KMS-11 (cell line): ENCODE data around the gene IL24.

Experiments
- H2AFZ ChIP-seq: fragments of 200-600 bp; sonication (generic); 2 replicates; pipeline ENCODE4 v1.6.1; 2016; ENCODE audit warnings: antibody characterized with exemption, mixed run types, low read depth
- H3K27ac ChIP-seq: fragments of 200-600 bp; sonication (generic); 2 replicates; pipeline ENCODE4 v1.6.1; 2016; ENCODE audit warnings: mild to moderate bottlenecking, mixed run types
- H3K27me3 ChIP-seq: fragments of 200-600 bp; sonication (generic); 2 replicates; pipeline ENCODE4 v1.6.1; 2017; ENCODE audit warnings: mild to moderate bottlenecking, low read depth, mixed run types, moderate library complexity; ENCODE audit not compliant: insufficient read depth
- H3K36me3 ChIP-seq: fragments of 200-600 bp; sonication (generic); 2 replicates; pipeline ENCODE4 v1.6.1; 2017; ENCODE audit warnings: mild to moderate bottlenecking, mixed run types; ENCODE audit not compliant: insufficient read depth
- H3K4me1 ChIP-seq: fragments of 200-600 bp; sonication (generic); 2 replicates; pipeline ENCODE4 v1.6.1; 2016; ENCODE audit warnings: mild to moderate bottlenecking, low read depth, mixed run types; ENCODE audit not compliant: poor library complexity, severe bottlenecking
- H3K4me2 ChIP-seq: fragments of 200-600 bp; sonication (generic); 2 replicates; pipeline ENCODE4 v1.7.0; 2016; ENCODE audit warnings: mild to moderate bottlenecking, mixed run types
- H3K4me3 ChIP-seq: fragments of 200-600 bp; sonication (generic); IDR thresholded peaks from 2 replicates; pipeline ENCODE4 v1.6.1; 2017; ENCODE audit warnings: low read depth, low read length, mixed read lengths; ENCODE audit not compliant: insufficient read depth
- H3K79me2 ChIP-seq: fragments of 200-600 bp; sonication (generic); 2 replicates; pipeline ENCODE4 v1.6.1; 2016; ENCODE audit warnings: low read depth, mixed run types; ENCODE audit not compliant: insufficient read depth
- H3K9ac ChIP-seq: fragments of 200-600 bp; sonication (generic); 2 replicates; pipeline ENCODE4 v1.6.1; 2016; ENCODE audit warnings: mild to moderate bottlenecking, mixed run types
- H4K20me1 ChIP-seq: fragments of 200-600 bp; sonication (generic); 2 replicates; pipeline ENCODE4 v1.6.1; 2016; ENCODE audit warnings: mild to moderate bottlenecking, mixed run types; ENCODE audit not compliant: insufficient read depth
- TF ChIP-seq, protein P1 (sequence below): fragments of 200-600 bp; sonication (generic); conservative IDR thresholded peaks from 2 replicates; pipeline ENCODE4 v1.6.1; 2017; ENCODE audit warnings: low read depth, mild to moderate bottlenecking, antibody characterized with exemption, low read length, moderate library complexity, mixed read lengths

IL24 gene

DNA sequence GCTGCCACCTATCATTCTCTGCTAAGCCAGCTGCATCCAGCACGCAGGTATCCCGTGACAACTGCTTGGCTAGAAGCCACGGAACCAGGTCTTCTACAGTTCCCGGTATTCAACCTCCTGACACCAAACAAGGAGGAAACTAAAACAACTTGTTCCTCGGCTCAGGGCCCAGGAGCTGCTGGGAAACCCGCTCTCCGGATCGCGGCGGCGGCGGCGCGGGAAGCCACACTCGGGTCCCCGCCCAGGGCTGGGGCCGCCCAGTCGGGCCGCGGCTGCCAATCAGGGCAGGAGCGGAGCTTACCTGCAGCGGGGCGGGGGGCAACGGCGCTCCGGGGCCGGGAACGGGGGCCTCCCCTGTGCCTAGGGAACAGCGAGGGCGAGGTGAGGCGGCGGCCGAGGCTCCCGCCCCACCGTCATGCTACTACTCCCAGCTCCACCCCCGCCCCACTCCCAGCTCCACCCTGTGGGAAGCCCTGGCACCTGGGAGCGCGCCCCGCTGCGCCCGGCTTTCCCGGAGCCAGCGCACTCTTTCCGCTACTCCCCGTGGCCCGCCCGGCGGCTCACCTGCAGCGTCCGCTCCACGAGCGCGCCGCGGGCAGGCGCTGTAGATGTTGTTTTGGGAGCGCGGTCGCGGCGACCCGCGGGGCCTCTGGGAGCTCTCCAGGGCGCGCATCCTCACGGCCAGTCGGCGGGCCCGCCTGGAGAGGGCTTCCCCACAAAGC is 12.1 kb downstream of the IL24 start:
- H3K79me2 ChIP-seq = no peaks in the 10 kb centered on the region
- H3K9ac ChIP-seq = no peak overlapping the region
- H4K20me1 ChIP-seq = no peaks in the 10 kb centered on the region
- peak overlapping the region; percentile 18; the same call in 1 of the 2 replicates for H3K4me2 ChIP-seq
- no peaks in the 10 kb centered on the region for H3K36me3 ChIP-seq
- H3K4me1 ChIP-seq = peaks cover 11% of the 10 kb centered on the region
- H3K27ac ChIP-seq = no peak overlapping the region
- peaks cover 13% of the 10 kb centered on the region; the same call in 1 of the 2 replicates for H3K27me3 ChIP-seq
- H3K4me3 ChIP-seq = no peak overlapping the region
- TF ChIP-seq, protein P1, sequence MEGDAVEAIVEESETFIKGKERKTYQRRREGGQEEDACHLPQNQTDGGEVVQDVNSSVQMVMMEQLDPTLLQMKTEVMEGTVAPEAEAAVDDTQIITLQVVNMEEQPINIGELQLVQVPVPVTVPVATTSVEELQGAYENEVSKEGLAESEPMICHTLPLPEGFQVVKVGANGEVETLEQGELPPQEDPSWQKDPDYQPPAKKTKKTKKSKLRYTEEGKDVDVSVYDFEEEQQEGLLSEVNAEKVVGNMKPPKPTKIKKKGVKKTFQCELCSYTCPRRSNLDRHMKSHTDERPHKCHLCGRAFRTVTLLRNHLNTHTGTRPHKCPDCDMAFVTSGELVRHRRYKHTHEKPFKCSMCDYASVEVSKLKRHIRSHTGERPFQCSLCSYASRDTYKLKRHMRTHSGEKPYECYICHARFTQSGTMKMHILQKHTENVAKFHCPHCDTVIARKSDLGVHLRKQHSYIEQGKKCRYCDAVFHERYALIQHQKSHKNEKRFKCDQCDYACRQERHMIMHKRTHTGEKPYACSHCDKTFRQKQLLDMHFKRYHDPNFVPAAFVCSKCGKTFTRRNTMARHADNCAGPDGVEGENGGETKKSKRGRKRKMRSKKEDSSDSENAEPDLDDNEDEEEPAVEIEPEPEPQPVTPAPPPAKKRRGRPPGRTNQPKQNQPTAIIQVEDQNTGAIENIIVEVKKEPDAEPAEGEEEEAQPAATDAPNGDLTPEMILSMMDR = no peak
- H2AFZ ChIP-seq = peak overlapping the region; percentile 58; the same call in 1 of the 2 replicates

DNA sequence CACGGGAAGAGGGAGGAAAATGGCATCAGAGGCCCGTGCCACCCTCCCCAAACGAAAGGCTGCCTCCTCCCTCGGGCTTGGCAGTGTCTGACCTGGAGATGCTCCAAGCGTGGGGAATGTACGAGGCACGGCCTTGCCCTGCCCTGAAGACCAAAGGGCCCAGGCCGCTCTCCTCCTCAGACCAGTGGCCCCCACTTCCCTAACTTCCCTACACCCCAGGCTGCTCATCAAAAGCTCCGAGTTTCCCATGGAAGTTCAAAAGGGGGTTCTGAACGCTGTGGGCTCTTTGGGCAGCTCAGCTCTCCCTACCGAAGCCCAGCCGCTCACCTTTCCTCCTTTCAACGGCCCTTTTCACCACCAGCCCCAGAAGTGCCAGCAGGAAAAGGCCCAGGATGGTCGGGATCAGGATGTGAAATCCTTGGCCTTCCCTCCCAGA is 12.7 kb downstream of the IL24 start:
- no peak overlapping the region for H3K4me3 ChIP-seq
- H3K36me3 ChIP-seq = no peaks in the 10 kb centered on the region
- TF ChIP-seq, protein P1 = no peak
- no peak overlapping the region for H3K4me2 ChIP-seq
- no peaks in the 10 kb centered on the region for H4K20me1 ChIP-seq
- peaks cover 13% of the 10 kb centered on the region; the same call in 1 of the 2 replicates for H3K27me3 ChIP-seq
- no peak overlapping the region for H3K27ac ChIP-seq
- no peak overlapping the region for H3K9ac ChIP-seq
- no peaks in the 10 kb centered on the region for H3K79me2 ChIP-seq
- peak overlapping the region; percentile 58; the same call in 1 of the 2 replicates for H2AFZ ChIP-seq
- H3K4me1 ChIP-seq = peaks cover 11% of the 10 kb centered on the region

DNA sequence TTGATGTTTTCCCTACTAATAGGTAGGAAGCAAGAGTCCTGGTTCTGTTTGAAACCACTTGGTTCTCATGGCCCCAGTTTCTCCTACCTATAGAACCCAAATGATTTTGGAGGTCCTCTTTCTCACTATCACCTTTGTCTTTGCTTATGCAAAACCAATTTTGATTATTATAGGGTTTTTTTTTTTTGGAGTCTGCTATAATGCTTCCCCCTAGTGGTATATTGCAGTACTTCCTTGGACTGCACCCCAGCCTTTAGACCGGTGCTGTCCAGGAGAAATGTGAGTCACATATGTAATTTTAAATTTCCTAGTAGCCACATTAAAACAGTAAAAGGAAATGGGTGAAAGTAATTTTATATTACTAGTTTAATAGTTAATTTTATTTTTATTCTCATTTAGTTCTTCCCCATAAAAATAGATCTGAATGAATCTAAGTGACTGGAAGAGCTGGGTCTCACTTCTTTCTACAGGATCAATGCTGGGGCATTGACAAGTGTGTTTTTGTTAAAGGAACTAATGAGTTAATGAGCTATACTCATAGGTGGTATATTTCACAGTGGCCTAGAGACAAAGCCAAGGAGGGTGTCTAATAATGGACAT is 13.9 kb downstream of the IL24 start:
- H3K4me3 ChIP-seq = no peak overlapping the region
- H2AFZ ChIP-seq = no peak overlapping the region
- no peaks in the 10 kb centered on the region for H3K36me3 ChIP-seq
- TF ChIP-seq, protein P1 = peak; percentile 99
- peaks cover 13% of the 10 kb centered on the region; the same call in 1 of the 2 replicates for H3K27me3 ChIP-seq
- no peaks in the 10 kb centered on the region for H4K20me1 ChIP-seq
- no peak overlapping the region for H3K9ac ChIP-seq
- H3K4me1 ChIP-seq = peaks cover 11% of the 10 kb centered on the region
- no peak overlapping the region for H3K27ac ChIP-seq
- no peaks in the 10 kb centered on the region for H3K79me2 ChIP-seq
- H3K4me2 ChIP-seq = no peak overlapping the region

DNA sequence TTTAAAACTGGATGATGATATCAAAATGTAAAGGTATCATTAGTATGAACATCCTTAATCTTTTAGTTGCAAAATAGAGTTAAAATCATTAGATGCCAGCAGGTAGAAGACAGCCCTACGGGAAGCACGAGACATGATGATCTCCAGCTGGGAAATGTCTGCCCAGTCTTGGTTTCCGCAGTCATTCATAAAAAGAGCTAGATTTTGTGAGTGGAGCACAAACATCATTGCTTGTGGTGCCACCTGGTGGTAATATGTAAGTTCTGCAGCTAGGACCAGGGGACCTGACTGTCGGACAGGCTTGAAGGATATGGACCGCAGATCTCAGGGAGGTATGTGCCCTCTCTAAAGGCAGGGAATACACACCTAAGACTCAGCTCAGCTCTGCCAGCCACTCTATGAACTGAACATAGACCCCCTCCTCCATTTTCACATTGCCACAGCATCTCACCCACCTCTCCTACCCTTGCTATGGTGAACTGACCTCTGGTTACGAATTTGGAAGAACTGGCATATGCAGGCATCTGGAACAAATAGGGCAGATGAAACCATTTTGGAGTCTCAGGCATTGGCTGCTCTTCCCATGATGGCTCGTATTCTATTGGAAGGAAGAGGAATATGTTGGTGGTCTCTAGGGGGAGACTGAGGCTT is 15.3 kb downstream of the IL24 start:
- Histone ChIP-seq H3K79me2 (no peaks in the 10 kb centered on the region), H3K27me3 (peaks cover 13% of the 10 kb centered on the region; the same call in 1 of the 2 replicates), H3K27ac (no peak overlapping the region), H3K36me3 (no peaks in the 10 kb centered on the region), H3K4me3 (no peak overlapping the region), H3K4me2 (no peak overlapping the region), H3K9ac (no peak overlapping the region), H2AFZ (no peak overlapping the region), H4K20me1 (no peaks in the 10 kb centered on the region), H3K4me1 (peaks cover 11% of the 10 kb centered on the region)
- TF ChIP-seq, protein P1 = peak; percentile 96
